ENCODE measurements around the gene FBXL2.
"Not testable (repeated sequence)": the region's sequence is repeated elsewhere in the genome, so short reads cannot be mapped to it uniquely, and the experiment has no call there.

The FBXL2 gene

DNA sequence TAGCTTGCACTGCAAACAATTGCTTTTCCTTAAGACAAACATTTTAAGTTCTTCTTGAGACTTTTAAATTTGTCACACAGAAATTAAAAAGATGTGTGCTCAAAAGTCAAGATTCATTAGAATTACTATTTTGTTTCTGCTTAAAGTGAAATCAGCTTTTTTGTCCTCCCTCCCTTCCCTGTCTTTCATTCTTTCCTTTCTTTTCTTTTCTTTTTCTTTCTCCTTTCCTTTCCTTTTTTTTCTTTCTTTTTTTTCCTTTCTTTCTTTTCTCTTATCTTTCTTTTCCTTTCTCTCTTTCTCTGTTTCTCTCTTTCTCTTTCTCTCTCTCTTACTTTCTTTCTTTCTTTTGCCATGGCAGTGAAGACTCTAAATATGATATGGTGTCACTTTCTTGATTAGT lies 37.8 kb downstream of the FBXL2 start:
- H3K27me3 ChIP-seq (ENCODE audit: control insufficient read depth, insufficient read depth, low read length), result no peaks in the 10 kb centered on the region
- no peak overlapping the region for H3K4me3 ChIP-seq (ENCODE audit: low read depth, low read length)
- no peaks in the 10 kb centered on the region for H3K9me3 ChIP-seq (ENCODE audit: control insufficient read depth, insufficient read depth, low read depth, low read length)
- no peaks in the 10 kb centered on the region for H3K36me3 ChIP-seq (ENCODE audit: control insufficient read depth, insufficient read depth, low read length)
- H3K27ac ChIP-seq (ENCODE audit: low read depth, low read length), result no peak overlapping the region
- H3K9ac ChIP-seq (ENCODE audit: low read length), result no peak overlapping the region
- H3K4me1 ChIP-seq (ENCODE audit: control insufficient read depth, insufficient read depth, low read length), result peaks cover 21% of the 10 kb centered on the region

DNA sequence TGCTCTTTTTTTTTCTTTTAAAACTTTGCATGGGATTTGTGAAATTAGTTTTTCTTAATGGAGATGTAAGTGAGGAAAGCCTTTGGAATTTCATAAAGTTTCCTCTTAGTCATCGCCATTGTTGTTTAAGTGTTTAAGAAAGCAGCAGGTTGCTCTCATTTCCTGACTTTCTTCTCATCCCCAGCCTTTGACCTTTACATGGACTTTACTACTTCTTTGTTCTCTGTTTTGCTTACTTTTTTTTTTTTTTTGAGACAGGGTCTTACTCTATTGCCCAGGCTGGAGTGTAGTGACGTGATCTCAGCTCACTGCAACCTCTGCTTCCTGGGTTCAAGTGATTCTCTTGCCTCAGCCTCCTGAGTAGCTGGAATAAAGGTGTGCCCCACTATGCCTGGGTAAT lies 38.6 kb downstream of the FBXL2 start:
- Histone ChIP-seq H3K9ac (ENCODE audit: low read length) (no peak overlapping the region), H3K4me3 (ENCODE audit: low read depth, low read length) (no peak overlapping the region), H3K27ac (ENCODE audit: low read depth, low read length) (no peak overlapping the region), H3K9me3 (ENCODE audit: control insufficient read depth, insufficient read depth, low read depth, low read length) (no peaks in the 10 kb centered on the region), H3K36me3 (ENCODE audit: control insufficient read depth, insufficient read depth, low read length) (no peaks in the 10 kb centered on the region), H3K27me3 (ENCODE audit: control insufficient read depth, insufficient read depth, low read length) (no peaks in the 10 kb centered on the region), H3K4me1 (ENCODE audit: control insufficient read depth, insufficient read depth, low read length) (peaks cover 21% of the 10 kb centered on the region)

DNA sequence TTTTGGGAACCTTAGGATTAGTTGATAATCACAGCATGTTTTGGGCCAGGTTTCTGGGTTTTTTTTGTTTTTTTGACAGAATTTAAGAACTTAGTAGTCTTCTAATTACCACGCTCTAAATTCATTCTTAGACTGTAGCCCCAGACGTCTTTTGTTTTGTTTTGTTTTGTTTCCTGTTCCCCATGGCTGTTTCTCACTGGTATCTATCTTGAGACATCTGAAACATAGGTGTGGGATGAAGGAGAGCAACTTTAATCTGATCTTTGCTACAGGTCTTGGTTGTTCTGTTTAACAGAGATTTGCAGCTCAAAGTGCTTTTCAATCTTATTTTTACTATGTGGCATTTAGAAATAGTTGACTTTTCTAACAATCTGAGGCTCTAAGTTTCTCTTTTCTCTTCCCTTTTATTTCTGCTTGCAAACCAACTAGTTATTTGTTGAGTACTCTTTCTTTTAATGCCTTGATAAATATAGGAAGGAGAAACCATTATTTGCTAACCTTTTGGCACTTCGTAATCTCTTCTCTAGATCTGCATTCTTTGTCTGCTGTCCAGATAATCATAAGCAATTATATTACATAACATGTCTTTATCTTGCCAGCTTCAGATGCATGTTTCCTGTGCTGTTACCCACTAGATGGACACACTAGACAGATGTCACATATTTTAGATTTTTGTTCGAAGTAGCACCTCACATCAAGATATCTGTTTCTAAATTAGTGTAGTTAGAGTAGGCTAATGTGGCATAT lies 40.9 kb downstream of the FBXL2 start:
- peaks cover 4% of the 10 kb centered on the region; the same call in 1 of the 2 replicates for H3K9me3 ChIP-seq (ENCODE audit: control insufficient read depth, insufficient read depth, low read depth, low read length)
- no peaks in the 10 kb centered on the region for H3K27me3 ChIP-seq (ENCODE audit: control insufficient read depth, insufficient read depth, low read length)
- no peak overlapping the region for H3K4me3 ChIP-seq (ENCODE audit: low read depth, low read length)
- H3K9ac ChIP-seq (ENCODE audit: low read length), result no peak overlapping the region
- H3K27ac ChIP-seq (ENCODE audit: low read depth, low read length), result no peak overlapping the region
- no peaks in the 10 kb centered on the region for H3K36me3 ChIP-seq (ENCODE audit: control insufficient read depth, insufficient read depth, low read length)
- H3K4me1 ChIP-seq (ENCODE audit: control insufficient read depth, insufficient read depth, low read length), result peaks cover 21% of the 10 kb centered on the region

DNA sequence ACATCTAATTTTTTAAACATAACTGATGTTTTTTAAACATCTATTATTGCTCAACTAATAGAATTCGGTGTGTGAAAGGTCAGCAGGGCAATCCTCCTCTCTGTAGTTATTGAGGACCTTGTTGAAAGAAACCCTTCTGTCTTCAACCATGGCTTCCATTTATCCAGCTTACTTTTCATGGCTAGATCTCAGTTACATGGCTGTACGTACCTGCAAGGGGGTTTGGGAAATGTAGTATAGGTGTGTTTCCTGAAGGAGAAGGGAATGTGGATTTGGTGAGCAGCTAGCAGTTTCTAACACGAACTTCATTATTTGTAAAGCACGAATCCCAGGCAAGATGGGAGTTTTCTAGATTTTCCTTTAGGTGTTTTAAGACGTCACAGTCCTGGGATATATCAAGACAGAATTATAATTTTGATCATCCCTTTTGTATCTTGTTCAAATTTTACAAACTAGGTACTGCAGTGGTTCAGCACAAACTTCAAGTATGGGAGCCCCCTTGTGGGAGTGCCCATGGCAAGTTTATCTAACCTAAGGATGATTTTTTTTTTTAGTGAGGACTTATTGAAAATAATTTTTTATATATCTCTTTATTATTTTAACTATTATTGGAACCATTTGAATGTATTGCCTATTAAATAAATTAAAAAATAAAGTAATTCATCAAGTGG lies 41.6 kb downstream of the FBXL2 start:
- H3K4me3 ChIP-seq (ENCODE audit: low read depth, low read length), result no peak overlapping the region
- no peak overlapping the region for H3K9ac ChIP-seq (ENCODE audit: low read length)
- peaks cover 21% of the 10 kb centered on the region for H3K4me1 ChIP-seq (ENCODE audit: control insufficient read depth, insufficient read depth, low read length)
- H3K27me3 ChIP-seq (ENCODE audit: control insufficient read depth, insufficient read depth, low read length), result no peaks in the 10 kb centered on the region
- H3K9me3 ChIP-seq (ENCODE audit: control insufficient read depth, insufficient read depth, low read depth, low read length), result peaks cover 4% of the 10 kb centered on the region; the same call in 1 of the 2 replicates
- no peak overlapping the region for H3K27ac ChIP-seq (ENCODE audit: low read depth, low read length)
- no peaks in the 10 kb centered on the region for H3K36me3 ChIP-seq (ENCODE audit: control insufficient read depth, insufficient read depth, low read length)

DNA sequence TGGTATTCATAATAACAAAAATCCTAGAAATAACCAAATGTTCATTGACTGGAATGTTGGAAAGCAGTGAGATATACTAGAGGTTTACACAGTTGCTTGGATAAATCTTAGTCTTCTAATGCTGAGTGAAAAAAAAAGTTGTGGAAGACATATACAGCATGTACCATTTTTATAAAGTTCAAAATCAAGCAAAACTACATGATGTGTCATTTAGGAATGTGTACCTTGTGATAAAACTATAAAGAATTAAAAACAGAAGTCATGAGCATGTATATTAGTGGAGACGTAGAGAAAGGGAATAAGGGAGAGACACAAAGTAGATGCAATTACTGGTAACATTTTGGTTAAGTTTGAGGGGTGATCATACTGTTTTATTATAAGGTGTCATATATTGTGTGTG lies 45.2 kb downstream of the FBXL2 start:
- Histone ChIP-seq H3K9ac (ENCODE audit: low read length) (no peak overlapping the region), H3K4me3 (ENCODE audit: low read depth, low read length) (no peak overlapping the region), H3K27me3 (ENCODE audit: control insufficient read depth, insufficient read depth, low read length) (no peaks in the 10 kb centered on the region), H3K9me3 (ENCODE audit: control insufficient read depth, insufficient read depth, low read depth, low read length) (peaks cover 4% of the 10 kb centered on the region; the same call in 1 of the 2 replicates), H3K4me1 (ENCODE audit: control insufficient read depth, insufficient read depth, low read length) (peaks cover 6% of the 10 kb centered on the region; the same call in 1 of the 2 replicates), H3K27ac (ENCODE audit: low read depth, low read length) (no peak overlapping the region), H3K36me3 (ENCODE audit: control insufficient read depth, insufficient read depth, low read length) (no peaks in the 10 kb centered on the region)

DNA sequence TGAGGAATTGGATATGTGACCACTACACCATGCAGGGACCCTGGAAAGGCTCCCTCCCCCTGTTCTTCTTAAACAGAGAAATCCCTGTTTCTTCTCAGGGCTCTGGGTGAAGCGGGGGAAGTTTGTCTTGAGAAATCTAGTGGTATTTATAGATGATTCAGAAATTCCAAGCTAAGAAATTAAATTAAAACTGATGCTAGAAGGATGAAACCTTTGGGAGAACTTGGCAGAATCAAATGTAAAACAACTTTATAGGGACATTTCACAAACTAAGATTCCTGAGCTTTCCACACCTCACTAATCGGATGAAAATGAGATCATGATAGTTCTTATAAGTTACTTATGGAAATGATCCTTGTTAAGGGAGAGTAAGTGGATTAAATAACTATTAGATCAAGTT lies 54.2 kb downstream of the FBXL2 start:
- no peak overlapping the region for H3K27ac ChIP-seq (ENCODE audit: low read depth, low read length)
- H3K9ac ChIP-seq (ENCODE audit: low read length), result no peak overlapping the region
- no peak overlapping the region for H3K4me3 ChIP-seq (ENCODE audit: low read depth, low read length)
- H3K27me3 ChIP-seq (ENCODE audit: control insufficient read depth, insufficient read depth, low read length), result no peaks in the 10 kb centered on the region
- H3K9me3 ChIP-seq (ENCODE audit: control insufficient read depth, insufficient read depth, low read depth, low read length), result peaks cover 20% of the 10 kb centered on the region
- no peaks in the 10 kb centered on the region for H3K4me1 ChIP-seq (ENCODE audit: control insufficient read depth, insufficient read depth, low read length)
- no peaks in the 10 kb centered on the region for H3K36me3 ChIP-seq (ENCODE audit: control insufficient read depth, insufficient read depth, low read length)

DNA sequence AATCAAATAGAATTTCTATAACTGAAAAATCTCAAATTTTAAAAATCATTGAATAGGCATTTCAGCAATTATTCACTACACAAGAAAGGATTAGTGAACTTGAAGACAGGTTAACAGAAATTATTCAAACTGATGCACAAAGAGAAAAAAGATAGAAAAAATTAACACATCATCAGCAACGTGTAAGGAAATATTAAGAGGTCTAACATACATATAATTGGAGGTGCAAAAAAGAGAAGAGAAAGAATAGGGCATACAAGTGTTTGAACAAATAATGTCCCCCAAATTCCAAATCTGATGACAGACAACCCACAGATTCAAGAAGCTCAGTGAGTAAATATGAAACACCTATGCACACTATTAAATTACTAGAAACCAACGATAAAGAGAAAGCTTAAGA lies 57.1 kb downstream of the FBXL2 start:
- H3K9me3 ChIP-seq (ENCODE audit: control insufficient read depth, insufficient read depth, low read depth, low read length), result peaks cover 20% of the 10 kb centered on the region
- no peak overlapping the region for H3K4me3 ChIP-seq (ENCODE audit: low read depth, low read length)

DNA sequence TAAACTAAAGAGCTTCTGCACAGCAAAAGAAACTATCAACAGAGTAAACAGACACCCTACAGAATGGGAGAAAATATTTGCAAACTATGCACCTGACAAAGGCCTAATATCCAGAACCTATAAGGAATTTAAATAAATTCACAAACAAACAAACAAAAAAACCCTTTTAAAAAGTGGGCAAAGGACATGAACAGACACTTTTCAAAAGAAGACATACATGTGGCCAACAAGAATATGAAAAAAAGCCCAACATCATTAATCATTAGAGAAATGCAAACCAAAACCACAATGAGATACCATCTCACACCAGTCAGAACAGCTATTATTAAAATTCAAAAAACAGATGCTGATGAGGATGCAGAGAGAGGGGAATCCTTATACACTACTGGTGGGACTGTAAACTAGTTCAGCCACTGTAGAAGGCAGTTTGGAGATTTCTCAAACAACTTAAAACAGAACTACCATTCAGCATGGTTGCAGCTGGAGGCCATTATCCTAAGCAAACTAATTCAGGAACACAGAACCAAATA lies 61.8 kb downstream of the FBXL2 start:
- not testable (repeated sequence) for H3K36me3 ChIP-seq (ENCODE audit: control insufficient read depth, insufficient read depth, low read length); H3K4me3 ChIP-seq (ENCODE audit: low read depth, low read length); H3K27me3 ChIP-seq (ENCODE audit: control insufficient read depth, insufficient read depth, low read length); H3K9me3 ChIP-seq (ENCODE audit: control insufficient read depth, insufficient read depth, low read depth, low read length); H3K4me1 ChIP-seq (ENCODE audit: control insufficient read depth, insufficient read depth, low read length); H3K9ac ChIP-seq (ENCODE audit: low read length); H3K27ac ChIP-seq (ENCODE audit: low read depth, low read length)

More for the DNA sequence above, 57.1 kb downstream of the FBXL2 start:
- Histone ChIP-seq H3K27me3 (ENCODE audit: control insufficient read depth, insufficient read depth, low read length) (no peaks in the 10 kb centered on the region), H3K4me1 (ENCODE audit: control insufficient read depth, insufficient read depth, low read length) (no peaks in the 10 kb centered on the region), H3K36me3 (ENCODE audit: control insufficient read depth, insufficient read depth, low read length) (no peaks in the 10 kb centered on the region), H3K9ac (ENCODE audit: low read length) (no peak overlapping the region), H3K27ac (ENCODE audit: low read depth, low read length) (no peak overlapping the region)

DNA sequence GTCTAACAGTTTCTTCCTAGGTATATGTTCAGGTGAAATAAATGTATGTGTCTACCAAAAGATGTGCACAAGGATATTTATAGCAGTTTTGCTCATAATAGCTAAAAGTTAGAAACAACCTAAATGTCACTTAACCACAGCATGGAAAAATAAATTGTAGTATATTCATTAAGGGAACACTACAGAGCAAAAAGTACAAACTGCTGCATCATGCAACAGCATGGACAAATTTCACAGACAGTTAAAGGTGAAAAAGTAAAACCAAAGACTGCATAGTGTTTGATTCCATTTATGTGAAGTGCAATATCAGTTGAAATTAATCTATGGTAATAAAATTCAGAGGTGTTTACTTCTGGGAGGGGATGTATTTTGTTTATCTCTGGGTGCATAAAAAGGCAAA lies 62.5 kb downstream of the FBXL2 start:
- Histone ChIP-seq H3K4me3 (ENCODE audit: low read depth, low read length) (no peak overlapping the region), H3K27me3 (ENCODE audit: control insufficient read depth, insufficient read depth, low read length) (no peaks in the 10 kb centered on the region), H3K9ac (ENCODE audit: low read length) (no peak overlapping the region), H3K4me1 (ENCODE audit: control insufficient read depth, insufficient read depth, low read length) (peaks cover 7% of the 10 kb centered on the region), H3K9me3 (ENCODE audit: control insufficient read depth, insufficient read depth, low read depth, low read length) (peaks cover under 1% of the 10 kb centered on the region; the same call in 1 of the 2 replicates), H3K27ac (ENCODE audit: low read depth, low read length) (no peak overlapping the region), H3K36me3 (ENCODE audit: control insufficient read depth, insufficient read depth, low read length) (no peaks in the 10 kb centered on the region)

DNA sequence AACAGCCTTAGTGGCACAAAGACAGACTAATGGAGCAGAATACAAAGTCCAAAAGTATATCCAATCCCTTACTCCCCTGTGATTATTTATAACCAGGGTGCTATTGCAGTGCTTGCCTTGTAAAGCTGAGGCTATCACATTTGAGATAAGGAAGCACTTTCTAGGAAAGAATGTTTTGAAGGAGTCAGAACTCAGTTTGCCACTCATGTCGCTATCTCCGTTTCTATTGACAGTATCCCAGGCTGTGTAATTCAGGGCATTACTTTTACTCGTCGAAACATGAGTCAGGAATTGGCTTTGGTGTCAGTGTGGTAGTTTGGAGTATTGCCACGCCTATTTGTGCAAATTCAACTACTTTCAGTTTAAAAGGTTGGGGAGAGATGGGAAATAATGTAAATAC lies 78.4 kb downstream of the FBXL2 start:
- Histone ChIP-seq H3K4me3 (ENCODE audit: low read depth, low read length) (no peak overlapping the region), H3K9ac (ENCODE audit: low read length) (no peak overlapping the region), H3K27me3 (ENCODE audit: control insufficient read depth, insufficient read depth, low read length) (no peaks in the 10 kb centered on the region), H3K36me3 (ENCODE audit: control insufficient read depth, insufficient read depth, low read length) (no peaks in the 10 kb centered on the region), H3K27ac (ENCODE audit: low read depth, low read length) (no peak overlapping the region), H3K4me1 (ENCODE audit: control insufficient read depth, insufficient read depth, low read length) (peaks cover 5% of the 10 kb centered on the region; the same call in 1 of the 2 replicates), H3K9me3 (ENCODE audit: control insufficient read depth, insufficient read depth, low read depth, low read length) (no peaks in the 10 kb centered on the region)

DNA sequence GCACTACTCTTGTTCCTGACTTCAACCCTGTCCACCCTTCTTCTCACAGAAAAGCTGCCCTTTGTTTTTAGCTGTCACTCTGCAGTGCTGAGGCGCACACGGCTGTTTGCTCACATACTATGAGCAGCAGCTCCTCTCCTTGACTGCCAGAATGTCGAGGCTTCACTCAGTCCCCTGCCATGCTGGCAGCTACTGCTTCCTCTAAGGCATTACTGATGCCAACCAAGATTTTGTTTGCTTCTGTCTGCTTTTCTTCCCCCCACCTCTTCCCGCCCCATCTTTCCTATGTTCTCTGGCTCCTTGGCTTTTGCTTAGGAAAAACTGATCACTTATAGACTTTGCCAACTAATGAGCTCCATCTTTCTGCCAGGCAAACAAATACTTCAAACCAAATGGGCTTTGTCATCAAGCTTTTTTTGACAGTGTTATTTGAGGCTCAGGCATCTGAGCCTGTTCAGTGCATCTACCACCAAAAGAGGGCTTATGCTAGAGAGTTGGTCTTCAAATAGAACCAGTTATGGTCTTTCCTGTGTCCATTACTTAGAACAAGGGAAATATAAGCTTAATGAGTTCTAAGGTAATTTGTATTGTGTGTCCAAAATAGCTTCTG lies 81.0 kb downstream of the FBXL2 start:
- H3K9me3 ChIP-seq (ENCODE audit: control insufficient read depth, insufficient read depth, low read depth, low read length), result no peaks in the 10 kb centered on the region
- H3K4me1 ChIP-seq (ENCODE audit: control insufficient read depth, insufficient read depth, low read length), result peaks cover 5% of the 10 kb centered on the region; the same call in 1 of the 2 replicates
- H3K4me3 ChIP-seq (ENCODE audit: low read depth, low read length), result no peak overlapping the region
- no peak overlapping the region for H3K9ac ChIP-seq (ENCODE audit: low read length)
- H3K27me3 ChIP-seq (ENCODE audit: control insufficient read depth, insufficient read depth, low read length), result no peaks in the 10 kb centered on the region
- no peaks in the 10 kb centered on the region for H3K36me3 ChIP-seq (ENCODE audit: control insufficient read depth, insufficient read depth, low read length)
- H3K27ac ChIP-seq (ENCODE audit: low read depth, low read length), result no peak overlapping the region

All from HUES6 (cell line).